ENCODE results near the gene NUDT22. TPM values are rescaled to one million over a fixed set of nuclear protein-coding genes. Genes with fewer than 3 reads are reported as not detected.
A peak's percentile ranks its signal among the peaks of the same experiment; 100 is the strongest.
"Not testable (repeated sequence)": the region's sequence is repeated elsewhere in the genome, so short reads cannot be mapped to it uniquely, and the experiment has no call there.

Gene NUDT22
- total RNA-seq, 2 experiments from 2014 or later: 51.4 to 51.9 TPM

DNA sequence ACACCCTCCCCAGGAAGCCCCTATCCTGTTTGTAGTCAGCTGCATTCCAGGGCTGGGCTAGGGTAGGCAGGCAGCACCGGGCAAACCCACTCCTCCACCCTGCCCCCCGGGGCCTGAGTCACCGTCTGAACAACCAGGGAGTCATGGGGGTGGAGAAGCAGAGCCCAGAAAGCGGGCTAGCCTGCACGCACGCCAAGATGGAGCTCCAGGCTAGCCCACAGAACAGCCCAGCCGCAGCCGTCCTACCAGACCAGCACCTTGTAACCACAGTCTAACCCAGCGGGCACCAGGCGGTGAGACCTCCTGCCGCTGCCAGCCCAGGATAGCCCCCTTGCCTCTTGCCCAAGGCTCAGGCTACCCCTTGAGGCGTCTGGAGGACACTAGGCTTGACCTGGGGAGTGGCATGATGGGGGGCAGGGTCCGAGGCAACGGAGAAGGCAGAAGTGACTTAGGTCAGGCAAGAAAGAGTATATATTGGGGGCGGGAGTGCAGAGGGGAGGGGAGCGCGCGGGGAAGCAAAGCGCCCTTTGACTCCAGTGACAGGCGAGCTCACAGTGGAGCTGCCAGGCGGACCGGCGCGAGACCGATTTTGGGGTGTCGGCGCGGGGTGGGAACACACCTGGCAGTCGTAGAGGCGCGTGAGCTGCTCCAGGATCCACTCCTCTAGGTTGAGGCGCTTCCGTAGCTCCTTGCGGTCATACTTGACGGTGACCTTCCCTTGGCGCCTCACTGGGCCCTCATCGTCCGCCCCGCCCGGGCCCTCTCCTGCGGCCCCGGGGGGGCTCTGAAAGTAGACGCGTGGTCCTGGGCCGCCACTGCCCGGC, 19.9 kb downstream of the NUDT22 start:
- intact Hi-C loops (cut with micrococcal nuclease): loop anchor here (1.0 to 10.0 kb wide), 7 partner anchors 15 to 839 kb away; partner anchors contain the start of genes BAD, CDCA5, DNAJC4 and ESRRA
- H3K4me3 Mint-ChIP-seq: peak overlapping the region; percentile 95
- peaks cover 14% of the 10 kb centered on the region for H3K36me3 Mint-ChIP-seq (ENCODE audit: low read depth)
- CTCF ChIA-PET: interaction anchor here (1.1 to 1.9 kb wide), 4 partner anchors 26 to 58 kb away, joined by 4 to 6 read pairs (median 5); partner anchors contain the start of gene CATSPERZ
- no peaks in the 10 kb centered on the region for H3K27me3 Mint-ChIP-seq (ENCODE audit: low read depth)
- peak overlapping the region; percentile 91 for H3K27ac Mint-ChIP-seq
- DNase-seq: peak; percentile 91
- H3K9me3 Mint-ChIP-seq: no peaks in the 10 kb centered on the region
- H3K4me1 Mint-ChIP-seq (ENCODE audit: low read depth): peaks cover 25% of the 10 kb centered on the region

DNA sequence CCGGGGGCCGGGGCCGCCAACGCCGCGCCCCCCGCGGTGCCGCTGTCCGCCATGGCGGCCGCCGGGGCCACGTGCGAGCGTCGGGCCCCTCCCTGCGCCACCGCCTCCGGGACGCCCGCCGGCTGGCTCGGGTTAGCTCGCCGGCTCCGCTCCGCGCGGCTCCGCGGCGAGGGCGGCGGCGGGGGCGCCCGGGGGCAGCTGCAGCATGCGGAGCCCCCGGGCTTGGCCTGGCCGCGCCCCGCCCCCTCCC, 20.5 kb downstream of the NUDT22 start:
- CTCF ChIA-PET: interaction anchor here (1.1 to 1.9 kb wide), 3 partner anchors 42 to 58 kb away, joined by 5 to 6 read pairs (median 5); partner anchors contain the start of gene CATSPERZ
- peak overlapping the region; percentile 78 for H3K4me3 Mint-ChIP-seq
- not testable (repeated sequence) for H3K27ac Mint-ChIP-seq; H3K27me3 Mint-ChIP-seq (ENCODE audit: low read depth); DNase-seq; H3K9me3 Mint-ChIP-seq
- intact Hi-C loops (cut with micrococcal nuclease): loop anchor here (1.0 to 10.0 kb wide), 7 partner anchors 16 to 838 kb away; partner anchors contain the start of genes BAD, CDCA5, DNAJC4 and ESRRA
- peaks cover 25% of the 10 kb centered on the region for H3K4me1 Mint-ChIP-seq (ENCODE audit: low read depth)
- H3K36me3 Mint-ChIP-seq (ENCODE audit: low read depth): peaks cover 14% of the 10 kb centered on the region

- H3K4me1 Mint-ChIP-seq (ENCODE audit: low read depth): peaks cover 29% of the 10 kb centered on the region
- peaks cover 14% of the 10 kb centered on the region for H3K36me3 Mint-ChIP-seq (ENCODE audit: low read depth)
- H3K27ac Mint-ChIP-seq: peak within 1 kb of the TSS; percentile 91
- H3K9me3 Mint-ChIP-seq: no peaks in the 10 kb centered on the region
- DNase-seq: peak; percentile 80
- CTCF ChIA-PET: interaction anchor here (0.7 to 1.6 kb wide), 4 partner anchors 43 to 55 kb away, joined by 3 to 5 read pairs (median 4); partner anchors contain the start of gene CATSPERZ
- H3K4me3 Mint-ChIP-seq: peak within 1 kb of the TSS; percentile 95
- no peaks in the 10 kb centered on the region for H3K27me3 Mint-ChIP-seq (ENCODE audit: low read depth)
- intact Hi-C loops (cut with micrococcal nuclease): loop anchor here (1.0 to 10.0 kb wide), 7 partner anchors 16 to 838 kb away; partner anchors contain the start of genes BAD, CDCA5, DNAJC4 and ESRRA
Measured at GRCh38 chr11:64246871-64247728, 21.0 kb downstream of the NUDT22 start, which contains the start of gene PPP1R14B. TSS of gene PPP1R14B (minus strand) at chr11:64246943. CDS start at chr11:64246673, 270 bp downstream.

- peaks cover 11% of the 10 kb centered on the region for H3K36me3 Mint-ChIP-seq (ENCODE audit: low read depth)
- H3K4me1 Mint-ChIP-seq (ENCODE audit: low read depth): peaks cover 25% of the 10 kb centered on the region
- CTCF ChIA-PET: interaction anchor here (0.7 to 1.3 kb wide), 3 partner anchors 14 to 54 kb away, joined by 3 to 4 read pairs (median 3); no protein-coding TSS in a partner anchor
- intact Hi-C loops (cut with micrococcal nuclease): loop anchor here (2.0 to 10.0 kb wide), 2 partner anchors 17 to 837 kb away; partner anchors contain the start of genes CDCA5, DNAJC4 and ZFPL1
- no peak for DNase-seq
- H3K9me3 Mint-ChIP-seq: no peaks in the 10 kb centered on the region
- H3K4me3 Mint-ChIP-seq: peak overlapping the region; percentile 52
- H3K27me3 Mint-ChIP-seq (ENCODE audit: low read depth): no peaks in the 10 kb centered on the region
- no peak overlapping the region for H3K27ac Mint-ChIP-seq
Measured at GRCh38 chr11:64247729-64248531, 21.9 kb downstream of the NUDT22 start.

DNA sequence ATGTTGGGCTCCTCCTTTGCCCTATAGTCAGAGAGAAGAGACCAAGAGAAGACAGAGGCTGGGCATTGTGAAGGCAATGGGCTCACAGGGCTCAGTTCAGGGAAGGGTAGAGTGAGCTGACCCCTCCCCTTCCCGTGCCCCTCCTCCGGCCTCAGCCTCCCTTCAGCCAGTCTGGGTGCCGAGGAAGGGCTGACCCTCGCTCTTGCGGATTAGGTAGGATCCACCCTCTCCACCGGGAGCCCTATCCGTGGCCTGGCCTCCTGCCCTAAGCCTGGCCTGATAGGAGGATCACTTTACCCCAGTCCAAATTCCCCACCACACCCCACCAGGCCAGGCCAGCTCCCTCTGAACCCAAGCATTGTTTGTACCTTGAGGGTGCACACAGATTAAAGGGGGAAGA, 22.5 kb downstream of the NUDT22 start:
- H3K36me3 Mint-ChIP-seq (ENCODE audit: low read depth): peaks cover 6% of the 10 kb centered on the region
- H3K4me3 Mint-ChIP-seq: no peak overlapping the region
- intact Hi-C loops (cut with micrococcal nuclease): loop anchor here (10.0 kb wide), 1 partner anchor 836 kb away; the partner anchor contains the start of genes CDCA5 and ZFPL1
- H3K27me3 Mint-ChIP-seq (ENCODE audit: low read depth): no peaks in the 10 kb centered on the region
- H3K4me1 Mint-ChIP-seq (ENCODE audit: low read depth): peaks cover 19% of the 10 kb centered on the region
- H3K9me3 Mint-ChIP-seq: no peaks in the 10 kb centered on the region
- no peak for DNase-seq
- CTCF ChIA-PET: interaction anchor here (1.0 to 4.1 kb wide), 4 partner anchors 13 to 56 kb away, joined by 3 to 23 read pairs (median 7); partner anchors contain the start of gene ESRRA
- no peak overlapping the region for H3K27ac Mint-ChIP-seq

- CTCF ChIA-PET: interaction anchor here (1.5 to 4.1 kb wide), 3 partner anchors 23 to 55 kb away, joined by 5 to 23 read pairs (median 10); partner anchors contain the start of gene ESRRA
- H3K36me3 Mint-ChIP-seq (ENCODE audit: low read depth): peaks cover 1% of the 10 kb centered on the region
- peaks cover 17% of the 10 kb centered on the region for H3K4me1 Mint-ChIP-seq (ENCODE audit: low read depth)
- no peaks in the 10 kb centered on the region for H3K27me3 Mint-ChIP-seq (ENCODE audit: low read depth)
- no peak overlapping the region for H3K4me3 Mint-ChIP-seq
- no peak for DNase-seq
- intact Hi-C loops (cut with micrococcal nuclease): loop anchor here (10.0 kb wide), 1 partner anchor 836 kb away; the partner anchor contains the start of genes CDCA5 and ZFPL1
- no peaks in the 10 kb centered on the region for H3K9me3 Mint-ChIP-seq
- no peak overlapping the region for H3K27ac Mint-ChIP-seq
Measured at GRCh38 chr11:64249038-64249437, 23.0 kb downstream of the NUDT22 start.

DNA sequence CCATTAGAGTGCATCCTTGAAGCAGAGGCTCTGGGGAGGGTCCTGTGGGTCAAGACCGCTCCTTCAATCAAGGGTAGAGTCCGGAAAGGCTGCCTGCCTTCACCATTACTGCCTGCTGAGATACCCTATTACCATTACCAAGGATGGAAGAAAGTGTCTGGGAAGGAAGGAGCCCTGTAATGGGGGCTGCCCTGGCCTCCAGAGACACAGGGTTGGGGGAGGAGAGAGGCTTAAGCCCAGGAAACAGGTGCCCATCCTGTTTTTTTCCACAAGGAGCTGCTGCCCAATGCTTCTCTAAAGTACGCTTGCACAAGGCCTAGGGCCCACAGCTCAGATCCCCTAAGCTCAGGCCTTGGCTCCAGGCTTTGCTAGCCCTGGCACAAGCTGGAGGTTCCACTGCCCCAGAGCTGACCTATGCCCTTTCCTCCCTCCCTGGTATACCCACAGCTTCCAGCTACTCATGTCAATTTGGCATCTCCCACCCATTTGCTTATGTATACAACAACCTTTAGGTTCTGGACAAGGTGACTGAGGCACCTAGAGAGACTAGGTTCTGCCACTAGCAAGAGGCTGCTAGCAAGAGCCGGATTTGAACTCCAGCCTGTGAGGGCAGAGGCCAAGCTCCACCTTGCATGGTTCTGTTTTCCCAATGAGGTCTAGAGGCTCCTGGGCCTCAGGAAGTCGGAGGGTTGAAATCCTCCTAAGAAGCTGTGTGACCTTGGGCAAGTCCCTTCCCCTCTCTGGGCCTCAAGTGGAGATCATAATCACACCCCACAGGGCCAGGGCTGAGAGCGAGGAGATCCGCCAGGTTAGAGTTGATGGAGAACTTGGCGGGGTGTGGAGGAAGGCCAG, 23.7 kb downstream of the NUDT22 start:
- Mint-ChIP-seq H3K27ac (no peak overlapping the region), H3K4me3 (peak overlapping the region; percentile 4), H3K9me3 (no peaks in the 10 kb centered on the region), H3K36me3 (ENCODE audit: low read depth) (peaks cover 1% of the 10 kb centered on the region), H3K4me1 (ENCODE audit: low read depth) (peaks cover 17% of the 10 kb centered on the region), H3K27me3 (ENCODE audit: low read depth) (no peaks in the 10 kb centered on the region)
- intact Hi-C loops (cut with micrococcal nuclease): loop anchor here (10.0 kb wide), 1 partner anchor 835 kb away; the partner anchor contains the start of genes CDCA5 and ZFPL1
- DNase-seq: no peak
- CTCF ChIA-PET: interaction anchor here (0.6 to 4.1 kb wide), 10 partner anchors 20 to 105 kb away, joined by 3 to 27 read pairs (median 7); partner anchors contain the start of genes CATSPERZ, ESRRA and FERMT3

DNA sequence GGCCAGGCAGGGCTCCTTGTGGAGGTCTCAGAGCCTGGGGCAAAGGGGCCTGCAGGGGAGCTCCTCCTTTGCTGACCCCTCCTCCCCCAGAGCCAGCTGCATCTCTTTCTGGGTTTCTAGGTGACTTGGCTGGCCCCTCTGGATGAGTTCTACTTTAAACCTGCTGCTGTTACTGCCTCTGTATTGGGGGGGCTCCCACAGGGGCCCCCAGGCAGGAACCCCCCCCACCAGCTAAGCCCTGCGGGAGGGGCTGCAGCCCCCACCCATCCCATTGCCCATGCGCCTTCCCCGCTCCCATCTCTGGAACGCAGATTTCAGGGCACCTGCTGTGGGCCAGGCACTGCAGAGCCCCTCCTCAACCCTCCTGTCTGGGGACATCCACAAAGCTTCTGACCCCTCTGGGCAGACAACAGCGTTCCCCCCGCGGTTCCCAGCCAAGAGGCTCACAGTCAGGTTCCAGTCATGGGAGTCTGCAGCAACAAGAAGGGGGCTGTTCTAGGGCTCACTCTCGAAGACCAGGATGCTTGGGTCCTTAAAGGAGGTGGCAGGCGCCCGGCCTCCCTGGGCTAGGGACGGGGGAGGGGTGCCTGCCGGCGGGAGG, 24.4 kb downstream of the NUDT22 start:
- CTCF ChIA-PET: interaction anchor here (0.5 to 4.1 kb wide), 14 partner anchors 19 to 1431 kb away, joined by 3 to 27 read pairs (median 5); partner anchors contain the start of genes CATSPERZ, ESRRA and FERMT3
- intact Hi-C loops (cut with micrococcal nuclease): loop anchor here (1.0 kb wide), 3 partner anchors 19 to 55 kb away; partner anchors contain the start of genes ESRRA and FERMT3
- Mint-ChIP-seq H3K4me3 (peak overlapping the region; percentile 76), H3K4me1 (ENCODE audit: low read depth) (peaks cover 13% of the 10 kb centered on the region), H3K36me3 (ENCODE audit: low read depth) (no peaks in the 10 kb centered on the region), H3K9me3 (no peaks in the 10 kb centered on the region), H3K27ac (no peak overlapping the region), H3K27me3 (ENCODE audit: low read depth) (no peaks in the 10 kb centered on the region)
- no peak for DNase-seq

GRCh38 chr11:64251016-64251752, 25.1 kb downstream of the NUDT22 start, which contains the start of gene PLCB3:
TSS of gene PLCB3 (plus strand) at chr11:64251530. CDS start at chr11:64251650, 120 bp downstream.
- Mint-ChIP-seq H3K4me3 (peak within 1 kb of the TSS; percentile 84), H3K9me3 (no peaks in the 10 kb centered on the region), H3K36me3 (ENCODE audit: low read depth) (no peaks in the 10 kb centered on the region), H3K4me1 (ENCODE audit: low read depth) (peaks cover 13% of the 10 kb centered on the region), H3K27ac (no peak within 1 kb of the TSS), H3K27me3 (ENCODE audit: low read depth) (no peaks in the 10 kb centered on the region)
- DNase-seq: peak; percentile 54
- intact Hi-C loops (cut with micrococcal nuclease): loop anchor here (1.0 kb wide), 3 partner anchors 18 to 54 kb away; partner anchors contain the start of genes ESRRA and FERMT3
- CTCF ChIA-PET: interaction anchor here (0.5 to 4.1 kb wide), 12 partner anchors 8 to 1432 kb away, joined by 3 to 27 read pairs (median 6); partner anchors contain the start of genes CATSPERZ, ESRRA and FERMT3
